Thymus (tissue), 11 donors: ENCODE results near the gene KANSL1. TPM values are rescaled to one million over a fixed set of nuclear protein-coding genes. Genes with fewer than 3 reads are reported as not detected.

Experiments used
- DNase-seq, 9 donors: peaks; one replicate each; pipeline ENCODE4 v3.0.0-alpha.2; 2013; ENCODE audit warnings: low spot score in 9 of 9, low read depth in 6 of 9, missing footprints in 1 of 9
- H3K27ac ChIP-seq, 2 donors: one replicate each; pipeline ENCODE4 v1.5.1; 2013; ENCODE audit warnings: control low read depth in 1 of 2, low read depth in 1 of 2, low read length in 1 of 2, mild to moderate bottlenecking in 1 of 2, moderate library complexity in 1 of 2
- H3K27me3 ChIP-seq, 2 donors: one replicate each; pipeline ENCODE4 v1.5.1; 2013; ENCODE audit warnings: low read length in 1 of 2; ENCODE audit not compliant: control insufficient read depth in 2 of 2, insufficient read depth in 1 of 2
- H3K36me3 ChIP-seq, 2 donors: one replicate each; pipeline ENCODE4 v1.5.1; 2013; ENCODE audit warnings: low read length in 1 of 2, mild to moderate bottlenecking in 1 of 2, moderate library complexity in 1 of 2; ENCODE audit not compliant: control insufficient read depth in 2 of 2, insufficient read depth in 2 of 2
- H3K4me1 ChIP-seq, 2 donors: one replicate each; pipeline ENCODE4 v1.5.1; 2013; ENCODE audit warnings: low read length in 2 of 2; ENCODE audit not compliant: control insufficient read depth in 2 of 2, insufficient read depth in 2 of 2
- H3K4me3 ChIP-seq, 2 donors: one replicate each; pipeline ENCODE4 v1.5.1; 2013; ENCODE audit warnings: low read length in 2 of 2, control low read depth in 1 of 2, mild to moderate bottlenecking in 1 of 2
- H3K9me3 ChIP-seq, 2 donors: one replicate each; pipeline ENCODE4 v1.5.1; 2013; ENCODE audit warnings: low read length in 1 of 2, mild to moderate bottlenecking in 1 of 2; ENCODE audit not compliant: control insufficient read depth in 2 of 2, insufficient read depth in 1 of 2
- whole genome bisulfite sequencing: extraction: QIAGEN DNeasy Blood & Tissue Kit; methylation state at CpG from one replicate; pipeline ENCODE4 v1.1.7; 2013; 5-methylcytosine and 5-hydroxymethylcytosine counted together
- polyA plus RNA-seq: library from polyadenylated mRNA; stranded (reverse); fragments of 200-250 nt; gene quantifications from one replicate; pipeline ENCODE4 v1.2.3, GENCODE V29; 2013
- total RNA-seq: library from RNA; stranded (reverse); fragments of 120-200 nt; gene quantifications from one replicate; pipeline ENCODE4 v1.2.4, GENCODE V29; 2013
- donor health status: healthy.

KANSL1 gene
- total and polyA plus RNA-seq, 2 donors, result 22.3 to 101 TPM

DNA sequence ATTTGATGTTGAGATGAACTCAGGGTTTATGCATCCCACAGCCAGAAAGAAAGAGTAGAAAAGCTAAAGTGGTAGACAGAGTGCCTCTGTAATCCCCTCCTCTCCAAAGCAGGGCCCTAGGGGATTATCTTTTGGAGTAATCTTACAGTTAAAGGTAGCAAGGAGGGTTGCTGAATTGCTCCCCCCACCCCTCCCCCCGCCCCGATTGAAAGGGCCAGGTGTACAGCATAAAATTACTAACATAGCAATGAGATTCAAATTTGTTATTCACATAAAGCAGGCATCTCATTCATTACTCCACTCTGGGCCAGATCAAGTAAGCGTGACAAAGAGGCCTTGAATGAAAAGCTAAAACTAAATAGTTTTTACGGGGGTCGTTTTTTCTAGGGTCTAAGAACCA is 121.4 kb downstream of the KANSL1 start:
- Histone ChIP-seq H3K9me3 (no peaks in the 10 kb centered on the region), H3K27me3 (no peaks in the 10 kb centered on the region), H3K4me3 (no peak overlapping the region), H3K36me3 (peaks cover 6 to 30% of the 10 kb centered on the region in 2 donors), H3K4me1 (no peaks in the 10 kb centered on the region), H3K27ac (no peak overlapping the region)
- WGBS, result 90% methylated on average over 5 of the region's 5 CpGs
- no peak for DNase-seq

DNA sequence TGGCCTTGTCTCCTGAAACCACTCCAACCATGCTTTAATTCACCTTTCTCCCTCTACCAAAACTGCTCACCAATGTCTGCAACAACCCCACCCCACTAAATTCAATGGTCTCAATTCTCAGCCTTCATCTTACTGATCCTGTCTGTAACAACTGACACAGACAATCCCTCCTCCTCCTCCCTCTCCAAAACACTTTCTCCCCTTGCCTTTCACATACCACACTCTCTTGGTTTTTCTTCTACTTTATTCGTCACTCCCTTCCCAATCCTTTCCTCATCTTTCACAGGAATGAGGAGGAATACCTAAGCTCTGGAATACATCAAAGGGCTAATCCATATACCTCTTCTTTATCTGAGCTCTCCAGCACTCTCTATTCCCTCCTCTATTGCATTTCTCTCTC is 128.8 kb downstream of the KANSL1 start:
- Histone ChIP-seq H3K36me3 (peaks cover 33 to 78% of the 10 kb centered on the region in 2 donors), H3K4me1 (peaks cover 0 to 4% of the 10 kb centered on the region in 2 donors), H3K9me3 (no peaks in the 10 kb centered on the region), H3K27me3 (no peaks in the 10 kb centered on the region), H3K27ac (no peak overlapping the region), H3K4me3 (no peak overlapping the region)
- DNase-seq, result no peak
- 100% methylated on average over 1 of the region's 1 CpG for WGBS

DNA sequence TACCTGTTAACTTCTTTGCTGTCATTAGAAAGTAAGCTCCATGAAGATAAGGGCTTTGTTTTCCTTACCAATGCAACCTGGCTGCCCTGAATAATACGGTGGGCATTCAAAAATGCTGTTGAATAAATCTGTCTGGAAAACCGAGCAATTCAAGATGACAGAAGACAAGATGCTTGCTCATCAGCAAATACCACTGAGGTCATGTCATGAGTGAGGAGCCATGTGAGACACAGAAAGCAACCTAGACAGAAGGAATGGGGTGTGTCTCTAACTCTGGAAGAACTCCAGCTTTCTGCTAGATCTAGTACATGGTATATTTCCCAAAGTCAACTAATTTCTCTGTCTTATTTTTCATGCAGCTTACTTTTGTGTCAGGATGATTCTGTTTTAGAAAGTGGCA is 130.0 kb downstream of the KANSL1 start:
- WGBS, result 71% methylated on average over 2 of the region's 2 CpGs
- Histone ChIP-seq H3K4me1 (peaks cover 0 to 13% of the 10 kb centered on the region in 2 donors), H3K9me3 (no peaks in the 10 kb centered on the region), H3K27ac (peak overlapping the region; percentile 19 to 55), H3K4me3 (no peak overlapping the region), H3K36me3 (peaks cover 33 to 76% of the 10 kb centered on the region in 2 donors), H3K27me3 (no peaks in the 10 kb centered on the region)
- no peak for DNase-seq

DNA sequence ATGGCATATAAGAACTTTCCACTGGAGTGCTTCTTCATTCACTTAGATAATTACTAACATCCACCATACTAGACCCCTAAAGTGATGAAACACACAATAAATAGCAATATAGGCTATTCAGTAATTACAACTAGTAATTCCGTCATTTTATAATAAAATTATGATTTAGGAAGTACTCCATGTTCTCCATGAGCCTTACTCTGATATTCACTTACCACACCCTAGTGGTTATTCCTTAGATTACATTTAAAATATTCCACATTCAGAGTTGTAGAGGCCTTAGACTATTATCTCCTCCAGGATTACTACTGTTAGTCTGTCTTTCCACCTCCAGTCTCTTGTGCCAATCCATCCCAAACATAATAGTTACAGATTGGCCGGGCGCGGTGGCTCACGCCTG is 131.8 kb downstream of the KANSL1 start:
- Histone ChIP-seq H3K27me3 (no peaks in the 10 kb centered on the region), H3K9me3 (no peaks in the 10 kb centered on the region), H3K27ac (no peak overlapping the region), H3K4me1 (peaks cover 0 to 15% of the 10 kb centered on the region in 2 donors), H3K4me3 (no peak overlapping the region), H3K36me3 (peaks cover 31 to 73% of the 10 kb centered on the region in 2 donors)
- 98% methylated on average over 5 of the region's 5 CpGs for WGBS
- no peak for DNase-seq

GRCh38 chr17:46060461-46060860 is 132.8 kb downstream of the KANSL1 start:
- no peak overlapping the region for H3K27ac ChIP-seq
- H3K4me3 ChIP-seq, result no peak overlapping the region
- H3K9me3 ChIP-seq, result no peaks in the 10 kb centered on the region
- H3K36me3 ChIP-seq, result peaks cover 23 to 63% of the 10 kb centered on the region in 2 donors
- WGBS, result 97% methylated on average over 2 of the region's 2 CpGs
- H3K27me3 ChIP-seq, result no peaks in the 10 kb centered on the region
- DNase-seq, result no peak
- H3K4me1 ChIP-seq, result peaks cover 0 to 15% of the 10 kb centered on the region in 2 donors

- H3K4me1 ChIP-seq, result peaks cover 0 to 15% of the 10 kb centered on the region in 2 donors
Measured at GRCh38 chr17:46059486-46059885, 133.7 kb downstream of the KANSL1 start.

DNA sequence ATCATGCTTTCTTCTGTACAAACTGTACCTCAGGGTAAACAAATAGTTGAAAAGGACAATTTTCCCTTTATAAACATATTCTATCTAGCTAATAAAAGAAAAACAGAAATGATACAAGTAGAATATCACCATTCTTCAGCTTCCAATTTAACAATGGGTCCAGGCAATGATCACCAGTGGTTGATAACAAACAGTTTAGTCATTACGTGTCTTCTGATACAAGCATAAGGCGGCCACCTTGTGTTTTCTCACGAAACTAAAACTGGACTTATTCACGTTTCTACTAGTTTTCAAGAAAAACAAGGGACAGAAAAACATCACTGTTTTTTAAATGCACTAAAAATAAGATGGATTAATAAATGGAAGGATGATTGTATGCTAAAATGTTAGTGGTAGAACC is 135.9 kb downstream of the KANSL1 start:
- Histone ChIP-seq H3K9me3 (no peaks in the 10 kb centered on the region), H3K27me3 (no peaks in the 10 kb centered on the region), H3K4me3 (no peak overlapping the region), H3K36me3 (peaks cover 23 to 54% of the 10 kb centered on the region in 2 donors), H3K27ac (no peak overlapping the region), H3K4me1 (peaks cover 0 to 15% of the 10 kb centered on the region in 2 donors)
- no peak for DNase-seq
- 98% methylated on average over 4 of the region's 4 CpGs for WGBS

More at GRCh38 chr17:46059486-46059885, 133.7 kb downstream of the KANSL1 start:
- WGBS, result 94% methylated on average over 6 of the region's 6 CpGs
- H3K9me3 ChIP-seq, result no peaks in the 10 kb centered on the region
- DNase-seq, result peak in 8 of 9 donors; percentile 16 to 72 (median 50)
- H3K27ac ChIP-seq, result no peak overlapping the region
- H3K27me3 ChIP-seq, result no peaks in the 10 kb centered on the region
- H3K36me3 ChIP-seq, result peaks cover 23 to 56% of the 10 kb centered on the region in 2 donors
- no peak overlapping the region for H3K4me3 ChIP-seq

- Histone ChIP-seq H3K9me3 (no peaks in the 10 kb centered on the region), H3K4me3 (no peak overlapping the region), H3K27me3 (no peaks in the 10 kb centered on the region), H3K27ac (no peak overlapping the region), H3K4me1 (peaks cover 0 to 15% of the 10 kb centered on the region in 2 donors), H3K36me3 (peaks cover 26 to 57% of the 10 kb centered on the region in 2 donors)
- DNase-seq, result no peak
- WGBS, result 88% methylated on average over 4 of the region's 4 CpGs
Measured at GRCh38 chr17:46056800-46057304, 136.4 kb downstream of the KANSL1 start.

GRCh38 chr17:46053911-46054534 is 139.2 kb downstream of the KANSL1 start:
- Histone ChIP-seq H3K36me3 (peaks cover 32 to 61% of the 10 kb centered on the region in 2 donors), H3K27me3 (no peaks in the 10 kb centered on the region), H3K9me3 (no peaks in the 10 kb centered on the region), H3K4me1 (peaks cover 0 to 7% of the 10 kb centered on the region in 2 donors), H3K27ac (no peak overlapping the region), H3K4me3 (no peak overlapping the region)
- 99% methylated on average over 8 of the region's 8 CpGs for WGBS
- no peak for DNase-seq
